H9 (cell line): ENCODE measurements around the gene EMX2. TPM values are rescaled to one million over a fixed set of nuclear protein-coding genes. Genes with fewer than 3 reads are reported as not detected.
A peak's percentile ranks its signal among the peaks of the same experiment; 100 is the strongest.

ENCODE experiments used
- DNase-seq: peaks from one replicate; pipeline ENCODE4 v3.0.0-alpha.2; 2017
- H2AFZ ChIP-seq: one replicate; pipeline ENCODE4 v1.6.1; 2013; ENCODE audit warnings: mild to moderate bottlenecking, low read length, control low read depth, moderate library complexity
- H2AK5ac ChIP-seq: 2 replicates; pipeline ENCODE4 v1.6.1; 2013; ENCODE audit warnings: low read length, control low read depth, mixed read lengths; ENCODE audit not compliant: insufficient read length
- H2BK120ac ChIP-seq: one replicate; pipeline ENCODE4 v1.6.1; 2013; ENCODE audit warnings: low read depth, mild to moderate bottlenecking, low read length, control low read depth, inconsistent platforms; ENCODE audit not compliant: poor library complexity, severe bottlenecking
- H2BK12ac ChIP-seq: 2 replicates; pipeline ENCODE4 v1.6.1; 2013; ENCODE audit warnings: low read length, control low read depth, mixed read lengths, low read depth; ENCODE audit not compliant: insufficient read length
- H2BK15ac ChIP-seq: 2 replicates; pipeline ENCODE4 v1.6.1; 2013; ENCODE audit warnings: low read depth, low read length, control low read depth
- H2BK20ac ChIP-seq: one replicate; pipeline ENCODE4 v1.6.1; 2013; ENCODE audit warnings: low read depth, mild to moderate bottlenecking, low read length, control low read depth, inconsistent platforms; ENCODE audit not compliant: poor library complexity, severe bottlenecking
- H2BK5ac ChIP-seq: 2 replicates; pipeline ENCODE4 v1.6.1; 2013; ENCODE audit warnings: low read length, control low read depth, mixed read lengths; ENCODE audit not compliant: insufficient read length
- H3K14ac ChIP-seq: 2 replicates; pipeline ENCODE4 v1.6.1; 2013; ENCODE audit warnings: low read length, control low read depth; ENCODE audit not compliant: insufficient read depth
- H3K18ac ChIP-seq: 2 replicates; pipeline ENCODE4 v1.6.1; 2013; ENCODE audit warnings: low read depth, mild to moderate bottlenecking, mixed read lengths, low read length, control low read depth; ENCODE audit not compliant: insufficient read length
- H3K23ac ChIP-seq: 2 replicates; pipeline ENCODE4 v1.6.1; 2013; ENCODE audit warnings: low read length, control low read depth, mixed read lengths, low read depth; ENCODE audit not compliant: insufficient read length
- H3K23me2 ChIP-seq: 2 replicates; pipeline ENCODE4 v1.6.1; 2013; ENCODE audit warnings: low read depth, mild to moderate bottlenecking, mixed read lengths, low read length, control low read depth; ENCODE audit not compliant: insufficient read length, poor library complexity, severe bottlenecking
- H3K27ac ChIP-seq: 2 replicates; pipeline ENCODE4 v1.5.1; 2013; ENCODE audit warnings: low read length, control low read depth, mixed read lengths, low read depth; ENCODE audit not compliant: insufficient read length
- H3K27me3 ChIP-seq: 2 replicates; pipeline ENCODE4 v1.6.1; 2013; ENCODE audit warnings: low read length, control low read depth, inconsistent platforms; ENCODE audit not compliant: insufficient read depth
- H3K4ac ChIP-seq: 2 replicates; pipeline ENCODE4 v1.6.1; 2013; ENCODE audit warnings: low read depth, mild to moderate bottlenecking, control low read depth, inconsistent platforms, low read length, moderate library complexity
- H3K4me1 ChIP-seq: 2 replicates; pipeline ENCODE4 v1.6.1; 2013; ENCODE audit warnings: low read length, control low read depth, inconsistent platforms; ENCODE audit not compliant: insufficient read depth
- H3K4me2 ChIP-seq: 2 replicates; pipeline ENCODE4 v1.6.1; 2013; ENCODE audit warnings: low read length, control low read depth, mixed read lengths; ENCODE audit not compliant: insufficient read length, insufficient read depth
- H3K56ac ChIP-seq: 2 replicates; pipeline ENCODE4 v1.6.1; 2013; ENCODE audit warnings: low read depth, mild to moderate bottlenecking, mixed read lengths, low read length, control low read depth; ENCODE audit not compliant: insufficient read length
- H3K79me1 ChIP-seq: 2 replicates; pipeline ENCODE4 v1.6.1; 2013; ENCODE audit warnings: low read depth, mild to moderate bottlenecking, moderate library complexity, low read length, control low read depth, inconsistent platforms; ENCODE audit not compliant: insufficient read depth, poor library complexity, severe bottlenecking
- H3K79me2 ChIP-seq: 2 replicates; pipeline ENCODE4 v1.6.1; 2013; ENCODE audit warnings: low read length, control low read depth, inconsistent platforms; ENCODE audit not compliant: insufficient read depth
- H3K9ac ChIP-seq: 2 replicates; pipeline ENCODE4 v1.6.1; 2013; ENCODE audit warnings: low read length, control low read depth, mixed read lengths; ENCODE audit not compliant: insufficient read length; ENCODE audit errors: extremely low read depth
- H3K9me3 ChIP-seq: one replicate; pipeline ENCODE4 v1.6.1; 2013; ENCODE audit warnings: low read depth, low read length, inconsistent platforms; ENCODE audit not compliant: control insufficient read depth
- H3T11ph ChIP-seq: one replicate; pipeline ENCODE4 v1.6.1; 2013; ENCODE audit warnings: mild to moderate bottlenecking, low read length, control low read depth, inconsistent platforms
- H4K20me1 ChIP-seq: one replicate; pipeline ENCODE4 v1.6.1; 2013; ENCODE audit not compliant: control insufficient read depth, insufficient read length, insufficient read depth
- H4K5ac ChIP-seq: 2 replicates; pipeline ENCODE4 v1.6.1; 2013; ENCODE audit warnings: low read depth, mild to moderate bottlenecking, mixed read lengths, low read length, control low read depth; ENCODE audit not compliant: insufficient read length
- H4K8ac ChIP-seq: replicated peaks from 2 replicates; pipeline ENCODE4 v1.6.1; 2013; ENCODE audit warnings: low read length, control low read depth, mixed read lengths, low read depth; ENCODE audit not compliant: insufficient read length
- H4K91ac ChIP-seq: 2 replicates; pipeline ENCODE4 v1.6.1; 2013; ENCODE audit warnings: low read depth, mild to moderate bottlenecking, moderate library complexity, mixed read lengths, low read length, control low read depth; ENCODE audit not compliant: insufficient read length
- H3K27ac Mint-ChIP-seq, 3 experiments: 2 replicates in 2 of 3; 3 replicates in 1 of 3; pipeline ENCODE4 v1.8.0; 2020 to 2021; ENCODE audit warnings: mixed read lengths in 3 of 3, mild to moderate bottlenecking in 1 of 3, moderate library complexity in 1 of 3
- H3K27me3 Mint-ChIP-seq: 2 replicates; pipeline ENCODE4 v1.8.0; 2021; ENCODE audit warnings: low read depth, mild to moderate bottlenecking, moderate library complexity, mixed read lengths
- H3K36me3 Mint-ChIP-seq, 3 experiments: 2 replicates in 2 of 3; 3 replicates in 1 of 3; pipeline ENCODE4 v1.8.0; 2020 to 2021; ENCODE audit warnings: low read depth in 3 of 3, mixed read lengths in 3 of 3; ENCODE audit not compliant: insufficient read depth in 1 of 3
- H3K4me1 Mint-ChIP-seq, 2 experiments: 2 replicates each; pipeline ENCODE4 v1.8.0; 2020; ENCODE audit warnings: mixed read lengths in 2 of 2
- H3K4me3 Mint-ChIP-seq, 2 experiments: 2 replicates in 1 of 2; 3 replicates in 1 of 2; pipeline ENCODE4 v1.8.0; 2020 to 2021; ENCODE audit warnings: mild to moderate bottlenecking in 2 of 2, mixed read lengths in 2 of 2, moderate library complexity in 1 of 2
- H3K9me3 Mint-ChIP-seq, 2 experiments: 2 replicates in 1 of 2; 3 replicates in 1 of 2; pipeline ENCODE4 v1.8.0; 2020; ENCODE audit warnings: mild to moderate bottlenecking in 2 of 2, mixed read lengths in 2 of 2, moderate library complexity in 1 of 2
- WGBS: extraction: QIAGEN DNeasy Blood & Tissue Kit; methylation state at CpG from one replicate; pipeline ENCODE4 v1.1.7; 2013; ENCODE audit warnings: missing lambda C conversion rate, low lambda C conversion rate, mixed read lengths; ENCODE audit not compliant: insufficient read length; ENCODE audit errors: extremely low coverage; 5-methylcytosine and 5-hydroxymethylcytosine counted together
- total RNA-seq: library from RNA; stranded (reverse); gene quantifications from 2 replicates; pipeline ENCODE4 v1.2.1, GENCODE V29; 2021
- TF ChIP-seq, protein P1 (sequence below): fragments of 200-600 bp; sonication (generic); conservative IDR thresholded peaks from 3 replicates; pipeline ENCODE4 v1.8.0; 2021; ENCODE audit warnings: antibody characterized with exemption, mild to moderate bottlenecking

The EMX2 gene
- total RNA-seq, 1 experiment from 2014 or later: not detected

DNA sequence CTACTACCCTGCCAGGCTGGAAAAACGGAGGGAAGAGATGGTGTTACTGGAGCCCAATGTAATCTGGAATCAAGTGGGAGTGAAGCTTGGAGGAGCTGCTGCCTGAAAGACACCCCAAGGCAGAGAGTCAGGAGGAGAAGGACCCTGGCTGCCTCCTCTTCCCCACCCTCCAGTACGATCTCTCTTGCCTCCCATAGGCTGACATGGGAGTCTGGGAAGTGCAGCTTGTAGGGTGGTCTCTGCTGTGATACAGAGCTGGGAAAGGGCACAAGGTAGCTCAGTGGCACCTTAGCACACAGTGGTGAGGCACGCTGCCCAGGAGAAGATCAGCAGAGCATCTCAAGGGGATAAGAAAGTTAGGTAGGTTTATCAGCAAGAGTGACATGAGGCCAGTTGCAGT is 35.9 kb downstream of the EMX2 start:
- H2AK5ac ChIP-seq: no peak overlapping the region
- H3K79me1 ChIP-seq: no peaks in the 10 kb centered on the region
- no peak overlapping the region for H3K9ac ChIP-seq
- no peaks in the 10 kb centered on the region for H4K20me1 ChIP-seq
- no peak overlapping the region for H2BK12ac ChIP-seq
- Mint-ChIP-seq H3K4me3 (no peak overlapping the region), H3K27me3 (peaks cover 27% of the 10 kb centered on the region), H3K36me3 (no peaks in the 10 kb centered on the region), H3K27ac (no peak overlapping the region), H3K9me3 (no peaks in the 10 kb centered on the region), H3K4me1 (no peaks in the 10 kb centered on the region)
- H3K23me2 ChIP-seq: no peaks in the 10 kb centered on the region
- no peak overlapping the region for H3K4me2 ChIP-seq
- no peak for DNase-seq
- H3K27ac ChIP-seq: no peak overlapping the region
- H3K18ac ChIP-seq: no peak overlapping the region
- no peak overlapping the region for H3K23ac ChIP-seq
- no peak overlapping the region for H2BK5ac ChIP-seq
- TF ChIP-seq, protein P1, sequence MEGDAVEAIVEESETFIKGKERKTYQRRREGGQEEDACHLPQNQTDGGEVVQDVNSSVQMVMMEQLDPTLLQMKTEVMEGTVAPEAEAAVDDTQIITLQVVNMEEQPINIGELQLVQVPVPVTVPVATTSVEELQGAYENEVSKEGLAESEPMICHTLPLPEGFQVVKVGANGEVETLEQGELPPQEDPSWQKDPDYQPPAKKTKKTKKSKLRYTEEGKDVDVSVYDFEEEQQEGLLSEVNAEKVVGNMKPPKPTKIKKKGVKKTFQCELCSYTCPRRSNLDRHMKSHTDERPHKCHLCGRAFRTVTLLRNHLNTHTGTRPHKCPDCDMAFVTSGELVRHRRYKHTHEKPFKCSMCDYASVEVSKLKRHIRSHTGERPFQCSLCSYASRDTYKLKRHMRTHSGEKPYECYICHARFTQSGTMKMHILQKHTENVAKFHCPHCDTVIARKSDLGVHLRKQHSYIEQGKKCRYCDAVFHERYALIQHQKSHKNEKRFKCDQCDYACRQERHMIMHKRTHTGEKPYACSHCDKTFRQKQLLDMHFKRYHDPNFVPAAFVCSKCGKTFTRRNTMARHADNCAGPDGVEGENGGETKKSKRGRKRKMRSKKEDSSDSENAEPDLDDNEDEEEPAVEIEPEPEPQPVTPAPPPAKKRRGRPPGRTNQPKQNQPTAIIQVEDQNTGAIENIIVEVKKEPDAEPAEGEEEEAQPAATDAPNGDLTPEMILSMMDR: no peak
- H3K56ac ChIP-seq: no peak overlapping the region
- no peaks in the 10 kb centered on the region for H3K9me3 ChIP-seq
- H2BK120ac ChIP-seq: no peak overlapping the region
- H2BK20ac ChIP-seq: no peak overlapping the region
- H4K5ac ChIP-seq: no peak overlapping the region
- no peak overlapping the region for H4K8ac ChIP-seq
- no peak overlapping the region for H2AFZ ChIP-seq
- WGBS: no CpG with 5 or more reads among the region's 3 CpGs
- H3K27me3 ChIP-seq: no peaks in the 10 kb centered on the region; the same call in 1 of the 2 replicates
- no peak overlapping the region for H3T11ph ChIP-seq
- H2BK15ac ChIP-seq: no peak overlapping the region
- no peak overlapping the region for H3K4ac ChIP-seq
- peak overlapping the region; percentile 73; the same call in 1 of the 2 replicates for H3K14ac ChIP-seq
- no peak overlapping the region for H4K91ac ChIP-seq
- H3K79me2 ChIP-seq: no peaks in the 10 kb centered on the region
- no peaks in the 10 kb centered on the region for H3K4me1 ChIP-seq
